Measurements from ENCODE around the gene MOG.

- TF ChIP-seq EZH2 (IDR thresholded peaks at IDR 0.05; ENCODE audit: insufficient read depth, poor library complexity, severe bottlenecking) (no peak), EZH2phosphoT487 (IDR thresholded peaks at IDR 0.05; ENCODE audit: insufficient read depth, low read depth) (no peak)
Measured at GRCh38 chr6:29611426-29611825, 45.5 kb upstream of the MOG start.
